CD4-positive, alpha-beta T cell treated with Interleukin-10 for 1 hour (primary cell): ENCODE measurements around the gene ATP5F1D.
A peak's percentile ranks its signal among the peaks of the same experiment; 100 is the strongest.

Source experiments
- DNase-seq: peaks from one replicate; pipeline ENCODE4 v3.0.0-alpha.2; 2020

Gene ATP5F1D

DNA sequence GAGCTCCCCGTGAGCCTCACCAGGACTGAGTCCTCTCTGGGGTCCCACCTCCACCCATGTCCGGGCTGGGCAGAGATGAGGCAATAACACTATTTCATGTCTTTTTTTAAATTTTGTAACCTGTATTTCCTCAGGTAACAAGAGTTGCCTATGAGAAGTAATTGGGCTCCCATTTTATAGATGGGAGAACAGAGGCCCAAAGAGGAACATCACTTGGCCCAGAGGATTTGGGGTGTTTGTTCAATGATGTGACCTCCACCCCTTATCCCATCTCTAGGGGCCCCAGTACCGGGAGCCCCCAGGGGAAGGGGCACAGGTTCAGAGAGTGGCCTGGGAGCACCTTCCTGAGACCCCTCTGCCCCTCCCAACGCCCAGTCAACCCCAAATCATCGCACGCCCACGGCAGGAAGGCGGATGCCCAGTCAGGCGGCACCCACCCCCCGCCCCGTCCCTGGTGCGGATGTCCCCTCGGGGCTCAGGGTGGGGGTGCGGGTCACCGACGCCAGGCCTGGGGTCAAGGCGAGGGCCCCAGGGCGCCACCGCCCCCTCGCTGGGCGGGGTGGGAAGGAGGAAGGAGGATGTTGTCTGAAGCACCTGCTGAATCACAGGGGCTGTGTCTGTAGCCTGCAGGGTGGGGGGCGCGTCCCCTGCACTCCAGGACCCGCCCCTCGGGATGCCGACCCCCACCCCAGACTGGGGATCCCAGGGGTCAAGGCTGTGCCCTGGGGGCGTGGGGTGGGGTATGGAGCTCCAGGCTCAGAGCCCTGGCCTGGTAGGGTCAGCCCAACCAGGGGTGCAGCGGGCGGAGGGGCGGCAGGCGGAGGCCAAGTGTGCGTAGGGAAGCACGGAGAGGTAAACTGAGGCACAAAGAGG lies 18.6 kb downstream of the ATP5F1D start:
- DNase-seq = peak; percentile 74

DNA sequence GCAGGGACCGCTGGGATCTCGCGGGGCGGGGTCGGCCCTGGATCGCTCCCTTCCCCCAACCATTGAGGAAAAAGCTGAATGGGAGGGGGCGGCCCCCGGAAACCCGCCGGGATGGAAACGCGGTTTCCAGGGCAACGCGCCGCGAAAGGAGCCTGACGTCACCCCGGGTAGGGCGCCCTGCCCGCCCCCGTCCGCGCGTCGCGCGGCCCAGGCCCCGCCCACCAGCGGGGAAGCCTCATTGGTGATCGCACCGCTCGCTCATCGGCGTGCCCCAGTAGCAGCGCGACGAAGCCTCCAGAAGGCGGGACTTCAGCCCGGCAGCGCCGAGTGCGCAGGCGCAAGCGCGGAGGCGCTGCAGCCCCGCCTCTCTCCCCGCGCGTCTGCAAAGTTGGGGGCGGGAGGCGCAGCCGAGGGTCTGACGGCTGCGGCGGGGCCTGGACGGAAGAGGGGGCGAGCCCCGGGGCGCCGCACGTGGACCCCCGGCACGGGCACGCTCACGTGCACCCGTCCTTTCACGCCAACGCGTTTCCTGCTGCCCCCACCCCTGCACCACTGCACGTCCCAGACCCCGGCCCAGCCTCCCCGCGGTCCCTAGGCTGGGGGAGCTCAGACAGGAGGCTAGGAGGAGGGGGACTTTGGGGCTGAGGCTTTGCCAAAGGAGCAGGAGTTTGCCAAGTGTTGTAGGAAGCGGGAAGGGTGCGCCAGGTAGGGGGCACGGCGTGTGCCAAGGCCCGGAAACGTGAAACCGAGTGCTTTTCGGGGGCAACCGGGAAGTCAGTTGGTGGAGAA lies 19.4 kb downstream of the ATP5F1D start:
- DNase-seq = peak; percentile 98

- peak; percentile 68 for DNase-seq
Observed at GRCh38 chr19:1261538-1261797, 19.9 kb downstream of the ATP5F1D start.

DNA sequence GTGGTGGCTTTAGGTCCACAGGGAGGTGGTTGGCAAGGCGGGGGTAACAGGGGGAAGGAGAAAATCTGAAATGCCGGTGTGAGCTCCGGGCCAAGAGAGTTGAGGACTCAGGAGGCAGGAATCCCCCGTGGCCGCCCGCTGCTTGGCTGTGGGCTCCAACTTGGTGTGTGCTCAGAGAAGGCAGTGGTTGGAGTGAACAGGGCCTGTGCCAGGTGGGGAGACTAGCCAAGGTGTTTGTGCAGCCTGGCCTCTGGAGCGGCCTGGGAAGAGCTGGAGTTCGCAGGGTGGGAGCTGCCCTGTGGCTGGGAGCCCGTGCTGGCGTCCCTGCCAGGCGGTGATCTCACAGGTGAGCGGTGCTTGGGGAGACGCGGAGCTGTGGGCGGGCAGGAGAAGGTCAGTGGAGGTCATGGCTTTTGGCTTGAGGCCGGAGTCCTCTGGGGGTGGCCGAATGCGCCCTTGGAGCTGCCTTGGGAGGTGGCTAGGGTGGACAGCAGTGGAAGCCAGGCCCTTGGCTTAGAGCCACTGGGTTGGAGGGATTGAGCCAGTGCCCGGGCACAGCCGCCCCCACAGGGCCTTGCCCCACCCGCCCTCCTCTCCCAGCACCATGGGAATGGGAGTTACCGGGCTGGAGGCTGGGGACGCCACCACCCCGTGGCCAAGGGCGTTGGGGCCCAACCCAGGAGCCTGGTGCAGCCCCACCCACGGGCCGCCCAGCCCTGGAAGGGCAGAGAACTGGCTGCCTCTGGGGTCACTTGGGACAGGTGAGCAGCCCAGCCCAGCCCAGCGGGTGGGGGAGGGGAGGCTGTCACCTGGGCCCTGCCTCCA lies 20.5 kb downstream of the ATP5F1D start:
- DNase-seq = peak; percentile 65

DNA sequence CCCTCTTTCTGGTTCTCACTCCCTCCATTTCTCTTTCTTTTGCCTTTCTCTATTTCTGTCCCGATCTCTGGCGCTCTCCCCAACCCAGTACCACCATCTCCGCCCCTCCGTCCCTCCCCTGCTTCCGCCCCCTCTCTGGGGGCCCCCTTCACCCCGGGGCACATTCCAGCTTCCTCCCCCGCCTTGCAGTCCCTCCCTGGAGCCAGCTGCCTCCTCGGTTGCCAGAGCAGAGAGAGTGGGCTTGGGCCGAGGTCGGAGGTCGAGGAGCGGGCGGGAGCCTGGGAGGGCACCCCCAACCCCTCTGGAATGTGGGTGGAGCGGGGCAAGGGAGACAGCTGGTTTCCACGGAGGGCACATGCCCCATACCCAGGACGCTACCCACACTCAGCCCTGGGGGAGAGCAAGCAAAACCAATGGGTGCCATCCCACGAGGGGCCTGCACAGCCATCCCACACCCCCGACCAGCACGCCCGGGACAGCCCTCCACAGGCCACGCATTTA lies 21.1 kb downstream of the ATP5F1D start:
- no peak for DNase-seq

DNA sequence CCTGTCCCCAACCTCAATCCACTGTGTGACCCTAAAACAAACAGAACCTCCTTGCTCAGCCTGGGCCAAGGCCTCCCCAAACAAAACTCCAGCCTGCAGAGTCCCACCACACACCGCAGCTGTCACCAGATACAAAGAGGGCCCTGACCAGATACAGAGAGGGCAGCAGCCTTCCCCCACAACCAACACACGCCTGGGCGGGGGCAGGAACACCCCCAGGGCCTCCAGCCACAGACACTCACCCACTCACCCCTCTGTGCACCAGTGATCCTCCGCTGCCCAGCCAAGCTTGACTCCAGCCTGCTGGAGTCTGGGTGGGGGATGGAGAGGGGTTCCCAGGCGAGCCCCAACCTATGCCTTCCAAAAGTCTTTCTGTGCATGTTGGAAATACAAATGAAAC lies 21.6 kb downstream of the ATP5F1D start:
- DNase-seq = no peak

- DNase-seq = no peak
Observed at GRCh38 chr19:1264801-1265614, 23.5 kb downstream of the ATP5F1D start.

GRCh38 chr19:1265615-1266128 lies 24.1 kb downstream of the ATP5F1D start:
- no peak for DNase-seq

- DNase-seq = peak; percentile 93
Observed at GRCh38 chr19:1266129-1266915, 24.8 kb downstream of the ATP5F1D start.

GRCh38 chr19:1266916-1267476 lies 25.4 kb downstream of the ATP5F1D start:
- peak; percentile 73 for DNase-seq

DNA sequence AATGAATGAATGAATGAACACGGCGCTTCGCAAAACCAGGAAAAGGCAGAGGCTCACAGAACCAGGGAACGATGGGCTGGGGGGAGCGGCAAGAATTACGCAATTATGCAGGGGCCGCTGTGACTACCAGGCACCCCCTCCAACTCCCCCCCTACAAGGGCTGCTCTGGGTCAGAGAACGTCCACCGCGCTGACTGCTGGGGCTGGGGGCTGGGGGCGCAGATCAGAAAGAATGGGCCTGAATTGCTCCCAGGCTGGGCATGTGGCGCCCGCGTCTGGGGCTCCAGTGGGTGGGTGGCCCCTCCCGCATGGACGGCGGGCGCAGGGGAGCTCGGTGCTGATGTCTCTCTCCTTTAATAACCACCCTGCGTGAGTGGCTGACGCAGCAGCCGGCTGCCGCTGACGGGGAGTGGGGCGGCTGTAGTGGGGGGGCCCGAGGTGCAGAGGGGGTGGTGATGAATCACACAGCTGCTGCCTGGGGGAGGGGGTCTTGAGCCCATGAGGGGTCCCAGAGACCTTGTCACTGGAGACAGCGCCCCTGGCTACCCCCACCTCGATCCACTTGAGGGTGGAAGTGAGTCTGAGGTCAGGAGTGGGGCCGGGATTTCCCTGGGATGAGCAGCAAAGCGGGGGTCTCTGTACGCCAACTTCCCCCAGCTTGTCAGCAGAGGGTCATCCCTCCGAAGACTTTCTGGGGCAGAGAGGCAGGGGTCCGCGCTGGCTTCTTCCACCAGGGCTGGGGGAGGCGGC lies 26.1 kb downstream of the ATP5F1D start:
- no peak for DNase-seq

DNA sequence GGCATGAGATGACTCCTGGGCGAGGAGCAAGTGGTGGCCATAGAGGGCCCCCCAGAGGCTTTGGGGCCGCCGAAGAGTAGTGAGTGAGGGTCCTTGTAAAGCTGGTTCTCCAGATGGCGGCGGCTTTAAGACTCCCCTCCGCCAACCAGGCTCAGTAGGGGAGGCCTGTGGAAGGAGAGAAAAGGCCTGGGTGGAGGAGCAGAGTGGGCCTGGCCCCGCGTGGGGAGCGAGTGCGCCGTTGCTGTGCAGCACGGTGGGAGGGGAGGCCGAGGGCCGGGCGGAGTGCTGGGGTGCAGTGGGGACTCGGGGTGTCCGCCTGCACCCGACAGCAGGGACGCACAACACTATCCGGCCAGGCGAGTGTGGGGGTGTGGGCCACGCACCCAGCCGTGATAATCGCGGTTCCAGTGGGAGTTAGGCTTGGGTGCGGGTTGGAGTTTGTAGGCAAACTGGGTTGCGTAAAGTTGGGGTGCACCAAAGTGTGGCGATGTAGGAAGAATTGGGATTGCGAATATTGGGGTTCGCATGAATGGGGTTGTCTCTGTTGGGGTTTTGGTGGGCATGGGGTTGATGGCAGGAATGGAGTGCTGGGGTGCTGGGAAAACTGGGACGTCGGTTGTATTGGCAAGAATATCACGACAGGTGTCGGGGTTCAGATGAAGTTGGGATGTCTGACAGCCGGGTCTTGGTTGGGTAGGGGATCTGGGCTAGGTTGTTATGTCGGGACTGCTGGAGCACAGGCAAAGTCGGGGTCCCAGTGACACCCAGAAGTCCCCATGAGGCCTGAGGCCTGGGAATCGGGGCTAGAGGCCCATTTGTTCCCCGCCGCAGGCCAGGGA lies 26.9 kb downstream of the ATP5F1D start:
- DNase-seq = no peak

DNA sequence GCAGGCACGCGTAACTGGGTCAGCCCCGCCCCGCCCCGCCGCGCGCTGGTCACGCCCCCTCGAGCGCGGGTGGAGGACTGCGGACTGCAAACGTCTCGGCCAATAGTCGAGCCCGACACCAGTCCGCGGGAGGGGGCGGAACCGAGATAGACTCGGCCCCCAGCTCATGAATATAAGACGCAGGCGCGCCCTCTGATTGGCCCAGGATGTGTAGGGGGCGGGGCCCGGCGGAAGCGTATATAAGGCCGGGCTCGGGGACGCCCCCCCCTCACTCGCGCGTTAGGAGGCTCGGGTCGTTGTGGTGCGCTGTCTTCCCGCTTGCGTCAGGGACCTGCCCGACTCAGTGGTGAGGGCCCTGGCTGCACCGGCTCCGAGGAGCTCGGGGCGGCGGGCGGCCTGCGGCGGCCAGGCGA lies 27.5 kb downstream of the ATP5F1D start, which contains the start of gene CIRBP:
Gene CIRBP (plus strand): TSS at position 268 of the 413 bp plus-strand sequence. CDS start 1,602 bp downstream, outside the sequence.
- DNase-seq = peak; percentile 99

DNA sequence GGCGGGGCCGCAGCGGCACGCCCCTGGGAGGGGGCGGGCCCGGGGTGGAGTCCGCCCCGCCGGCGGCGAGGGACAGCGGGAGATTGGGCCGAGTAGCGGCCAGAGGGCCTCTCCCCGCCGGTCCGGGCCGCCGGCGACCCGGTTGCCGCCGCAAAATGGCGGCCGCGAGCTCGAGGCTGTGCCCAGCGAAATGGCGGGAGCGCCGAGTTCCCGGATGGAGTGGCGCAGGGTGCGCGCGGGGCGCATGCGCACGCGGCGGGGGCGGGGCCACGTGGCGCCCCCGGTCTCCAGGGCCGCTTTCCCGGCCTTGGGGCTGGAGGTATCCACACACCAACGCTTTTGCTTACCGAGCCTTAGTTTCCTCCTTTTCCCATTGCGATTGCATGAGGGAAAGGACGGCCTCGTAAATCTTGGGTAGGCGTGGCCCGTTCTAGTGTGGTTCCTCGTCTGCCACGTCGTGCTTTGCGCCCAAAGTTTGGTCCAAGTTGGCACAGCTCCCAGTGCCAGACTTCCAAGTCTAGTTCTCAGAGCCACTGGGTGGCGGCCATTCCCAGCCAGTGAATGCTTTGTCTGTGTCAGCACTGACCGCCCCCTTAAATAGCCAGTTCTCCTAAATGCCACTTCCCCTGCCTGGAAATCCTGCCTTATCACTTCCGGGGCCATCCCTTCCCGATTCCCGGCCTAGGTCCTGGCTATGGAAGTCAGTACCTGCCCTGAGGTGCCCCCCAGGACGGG lies 28.1 kb downstream of the ATP5F1D start:
- DNase-seq = peak; percentile 87

DNA sequence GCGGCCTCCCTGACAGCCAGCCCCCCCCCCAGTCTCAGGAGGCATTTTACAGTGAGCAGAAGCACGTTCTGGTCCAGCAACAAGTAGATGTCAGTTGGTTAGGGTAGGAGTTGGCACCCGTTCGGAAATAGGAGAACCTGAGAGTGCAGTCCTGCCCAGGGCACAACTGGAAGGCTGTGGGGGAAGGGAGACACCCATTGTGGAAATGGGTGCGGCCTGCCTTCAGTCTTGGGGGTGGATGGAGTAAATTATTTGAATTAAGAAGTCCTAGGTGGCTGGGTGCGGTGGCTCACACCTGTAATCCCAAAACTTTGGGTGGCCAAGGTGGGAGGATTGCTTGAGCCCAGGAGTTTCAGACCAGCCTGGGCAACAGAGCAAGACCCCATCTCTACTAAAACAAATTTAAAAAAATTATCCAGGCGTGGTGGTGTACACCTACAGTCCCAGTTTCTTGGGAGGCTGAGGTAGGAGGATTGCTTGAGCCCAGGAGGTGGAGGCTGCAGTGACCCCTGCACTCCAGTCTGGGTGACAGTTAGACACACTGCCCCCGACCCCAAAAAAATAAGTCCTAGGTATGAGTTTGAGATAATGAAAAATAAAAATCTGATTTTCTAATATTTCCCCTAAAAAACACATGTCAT lies 28.8 kb downstream of the ATP5F1D start:
- DNase-seq = no peak

DNA sequence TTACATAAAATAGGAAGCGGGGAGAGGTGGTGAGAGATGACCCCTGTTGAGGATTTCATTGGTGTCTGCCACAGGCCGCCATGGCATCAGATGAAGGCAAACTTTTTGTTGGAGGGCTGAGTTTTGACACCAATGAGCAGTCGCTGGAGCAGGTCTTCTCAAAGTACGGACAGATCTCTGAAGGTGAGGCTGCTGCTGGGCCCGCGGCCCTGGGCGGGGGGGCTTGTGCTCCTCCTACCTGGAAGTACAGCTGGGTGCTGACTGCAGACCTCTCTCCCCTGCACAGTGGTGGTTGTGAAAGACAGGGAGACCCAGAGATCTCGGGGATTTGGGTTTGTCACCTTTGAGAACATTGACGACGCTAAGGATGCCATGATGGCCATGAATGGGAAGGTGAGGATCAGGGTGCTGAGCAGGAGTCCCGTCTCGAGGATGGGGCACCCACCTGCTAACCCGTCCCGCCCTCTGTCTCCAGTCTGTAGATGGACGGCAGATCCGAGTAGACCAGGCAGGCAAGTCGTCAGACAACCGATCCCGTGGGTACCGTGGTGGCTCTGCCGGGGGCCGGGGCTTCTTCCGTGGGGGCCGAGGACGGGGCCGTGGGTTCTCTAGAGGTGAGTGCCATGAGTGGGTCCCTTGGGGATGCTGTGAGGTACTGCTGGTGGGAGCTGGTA lies 29.4 kb downstream of the ATP5F1D start:
- no peak for DNase-seq
